ENCODE results near the gene SORCS2.

DNA sequence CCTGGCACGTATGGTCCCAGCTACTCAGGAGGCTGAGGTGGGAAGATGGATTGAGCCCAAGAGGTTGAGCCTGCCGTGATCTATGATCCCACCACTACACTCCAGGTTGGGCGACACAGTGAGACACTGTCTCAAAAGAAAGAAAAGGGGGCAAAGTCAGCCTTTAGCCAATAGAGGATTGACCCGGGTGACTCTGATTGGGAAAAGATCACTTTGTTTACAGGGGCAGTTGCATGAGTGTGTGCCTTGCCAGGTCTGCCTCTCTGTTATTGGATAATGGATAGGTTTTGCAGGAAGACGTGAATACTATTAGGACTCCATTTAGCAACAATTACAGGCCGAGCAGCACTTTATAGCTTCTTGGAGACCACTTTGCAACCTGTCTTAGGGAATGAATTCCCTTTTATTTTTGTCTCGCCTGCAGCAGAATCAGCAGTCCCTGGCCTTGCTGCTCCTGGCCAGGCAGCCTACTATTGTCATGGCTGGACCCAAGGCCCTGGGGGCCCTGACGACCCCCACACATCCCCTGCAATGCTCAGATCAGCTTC is 345.6 kb downstream of the SORCS2 start:
- no peak for TF ChIP-seq ZNF274 (IDR thresholded peaks at IDR 0.05; ENCODE audit: low read depth, low read length)
- TF ChIP-seq YY1 (IDR thresholded peaks at IDR 0.05; ENCODE audit: insufficient read depth, insufficient read length): no peak
- TF ChIP-seq SUZ12 (IDR thresholded peaks at IDR 0.05; ENCODE audit: extremely low read depth, insufficient read depth, insufficient read length): no peak
